Umbilical cord (tissue), 2 donors: ENCODE data around the gene PAX7. TPM values are rescaled to one million over a fixed set of nuclear protein-coding genes. Genes with fewer than 3 reads are reported as not detected.

Experiments
- DNase-seq: peaks from one replicate; pipeline ENCODE4 v3.0.0-alpha.2; 2015; ENCODE audit warnings: low spot score
- total RNA-seq: library from RNA; depleted of rRNA; stranded (reverse); fragments of >200 nt; gene quantifications from one replicate; pipeline ENCODE4 v1.2.3, GENCODE V29; 2014; ENCODE audit warnings: low replicate concordance; ENCODE audit not compliant: insufficient read depth

Gene PAX7
- total RNA-seq, 1 donor from 2014 or later: 1.4 TPM

DNA sequence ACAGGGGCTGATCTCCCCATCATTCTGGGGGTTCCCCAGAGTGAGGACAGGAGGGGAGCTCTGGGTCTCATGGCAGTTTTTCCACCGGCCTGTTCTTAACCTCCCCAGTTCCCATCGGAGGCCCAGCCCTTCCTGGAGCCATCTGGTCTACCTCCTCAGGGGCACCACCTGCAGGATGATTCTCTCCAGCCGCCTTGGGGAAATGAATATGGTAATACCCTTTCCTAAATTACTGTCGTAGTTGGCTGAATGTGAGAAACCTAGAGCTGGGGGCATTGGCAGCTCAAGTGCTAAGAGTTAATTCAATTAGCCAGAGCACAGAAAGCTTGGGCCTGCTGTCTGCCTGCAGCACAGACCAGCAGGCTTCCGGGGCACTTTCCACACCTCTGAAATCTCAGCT, 163.9 kb downstream of the PAX7 start:
- no peak for DNase-seq

DNA sequence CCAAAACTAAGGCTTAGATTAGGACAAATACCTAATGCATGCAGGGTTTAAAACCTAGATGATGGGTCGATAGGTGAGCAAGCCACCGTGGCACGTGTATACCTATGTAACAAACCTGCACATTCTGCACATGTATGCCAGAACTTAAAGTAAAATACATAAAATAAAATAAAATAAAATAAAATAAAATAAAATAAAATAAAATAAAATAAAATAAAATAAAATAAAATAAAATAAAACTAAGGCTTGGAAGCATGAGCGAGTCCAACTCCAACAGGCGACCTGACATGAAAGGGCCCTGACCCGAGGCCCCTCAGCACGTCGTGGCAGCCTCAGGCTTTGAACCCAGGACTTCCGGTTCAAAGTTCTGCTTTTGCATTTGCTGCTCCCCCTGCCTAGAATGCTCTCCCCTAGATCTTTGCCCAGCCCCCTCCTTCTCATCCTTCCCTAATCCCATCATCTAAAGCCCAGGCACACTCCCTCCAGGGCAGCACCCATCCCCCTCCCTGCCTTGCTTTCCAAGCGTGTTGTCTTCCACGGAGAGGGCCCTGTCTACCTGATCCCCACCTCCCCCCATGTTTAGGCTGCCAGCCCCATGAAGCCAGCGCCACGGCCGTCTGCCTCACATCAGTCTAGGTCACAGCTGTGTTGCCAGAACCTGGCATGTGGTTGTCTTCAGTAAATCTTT, 164.5 kb downstream of the PAX7 start:
- DNase-seq: no peak

GRCh38 chr1:18796950-18797349, 166.3 kb downstream of the PAX7 start:
- no peak for DNase-seq

Other genes with a start within 250 kb of the PAX7 start
- 1.2 TPM for gene KLHDC7A, start 149.9 kb upstream of the PAX7 start, total RNA-seq
- 0.24 TPM for gene TAS1R2, start 228.8 kb downstream of the PAX7 start, total RNA-seq